Brain microvascular endothelial cell (primary cell): Measurements from ENCODE around the gene TOMM40L.

ENCODE experiments used
- DNase-seq: peaks from one replicate; pipeline ENCODE4 v3.0.0-alpha.2; 2020
- H3K27ac ChIP-seq: fragments of 250-450 bp; sonication (Bioruptor Pico); 2 replicates; pipeline ENCODE4 v1.5.1; 2020; ENCODE audit warnings: mild to moderate bottlenecking, moderate library complexity
- H3K27me3 ChIP-seq: fragments of 250-450 bp; sonication (Bioruptor Pico); replicated peaks from 2 replicates; pipeline ENCODE4 v1.5.1; 2020; ENCODE audit warnings: mild to moderate bottlenecking
- H3K36me3 ChIP-seq: fragments of 250-450 bp; sonication (Bioruptor Pico); replicated peaks from 2 replicates; pipeline ENCODE4 v1.5.1; 2020; ENCODE audit warnings: mild to moderate bottlenecking
- H3K4me3 ChIP-seq: 2 replicates; pipeline ENCODE4 v1.5.1; 2011; ENCODE audit warnings: low read depth, mild to moderate bottlenecking, control low read depth, low read length, moderate library complexity
- CTCF ChIP-seq: IDR thresholded peaks from 2 replicates; pipeline ENCODE4 v1.5.1; 2011; ENCODE audit warnings: low read depth, mild to moderate bottlenecking, moderate library complexity, low read length, control low read depth, inconsistent platforms; ENCODE audit errors: missing control alignments
- in situ Hi-C: cut with HindIII; loops from 2 replicates; pipeline ENCODE4 v1.10.0; 2017; ENCODE audit warnings: low sequenced_read_pairs, low pct_ligation_motif_present

TOMM40L gene

GRCh38 chr1:161259765-161260164, 33.9 kb downstream of the TOMM40L start:
- H3K27ac ChIP-seq = no peak overlapping the region
- in situ Hi-C loops = no loop called here
- H3K36me3 ChIP-seq = no peaks in the 10 kb centered on the region
- DNase-seq = no peak
- TF ChIP-seq CTCF = no peak
- no peak overlapping the region for H3K4me3 ChIP-seq
- H3K27me3 ChIP-seq = peaks cover 33% of the 10 kb centered on the region

GRCh38 chr1:161260376-161261260, 34.8 kb downstream of the TOMM40L start:
- no peak for DNase-seq
- in situ Hi-C loops = no loop called here
- H3K27me3 ChIP-seq = peaks cover 33% of the 10 kb centered on the region
- no peaks in the 10 kb centered on the region for H3K36me3 ChIP-seq
- TF ChIP-seq CTCF = no peak
- no peak overlapping the region for H3K4me3 ChIP-seq
- H3K27ac ChIP-seq = no peak overlapping the region

- Histone ChIP-seq H3K27ac (no peak overlapping the region), H3K27me3 (peaks cover 33% of the 10 kb centered on the region), H3K36me3 (no peaks in the 10 kb centered on the region), H3K4me3 (no peak overlapping the region)
- in situ Hi-C loops = no loop called here
- no peak for TF ChIP-seq CTCF
- no peak for DNase-seq
Measured at GRCh38 chr1:161261261-161262235, 35.7 kb downstream of the TOMM40L start.

- H3K27me3 ChIP-seq = peaks cover 11% of the 10 kb centered on the region
- no peak overlapping the region for H3K4me3 ChIP-seq
- no peak overlapping the region for H3K27ac ChIP-seq
- no peaks in the 10 kb centered on the region for H3K36me3 ChIP-seq
- TF ChIP-seq CTCF = no peak
- in situ Hi-C loops = no loop called here
- no peak for DNase-seq
Measured at GRCh38 chr1:161265305-161265704, 39.4 kb downstream of the TOMM40L start.

GRCh38 chr1:161266202-161266601, 40.3 kb downstream of the TOMM40L start:
- DNase-seq = no peak

More at GRCh38 chr1:161266202-161266601, 40.3 kb downstream of the TOMM40L start:
- Histone ChIP-seq H3K27ac (no peak overlapping the region), H3K4me3 (no peak overlapping the region), H3K27me3 (peaks cover 6% of the 10 kb centered on the region), H3K36me3 (no peaks in the 10 kb centered on the region)
- TF ChIP-seq CTCF = no peak
- in situ Hi-C loops = no loop called here
